GM12865 (cell line): Measurements from ENCODE around the gene PEX26.

ENCODE experiments used
- DNase-seq: peaks from one replicate; pipeline ENCODE4 v3.0.0; 2010; ENCODE audit warnings: low read depth
- H3K4me3 ChIP-seq: 2 replicates; pipeline ENCODE4 v1.5.1; 2011; ENCODE audit warnings: mild to moderate bottlenecking, low read depth, low read length, control low read depth
- CTCF ChIP-seq: IDR thresholded peaks from 2 replicates; pipeline ENCODE4 v1.5.1; 2011; ENCODE audit warnings: low read length, control low read depth, low read depth, inconsistent platforms; ENCODE audit not compliant: insufficient read depth; ENCODE audit errors: missing control alignments

Gene PEX26

DNA sequence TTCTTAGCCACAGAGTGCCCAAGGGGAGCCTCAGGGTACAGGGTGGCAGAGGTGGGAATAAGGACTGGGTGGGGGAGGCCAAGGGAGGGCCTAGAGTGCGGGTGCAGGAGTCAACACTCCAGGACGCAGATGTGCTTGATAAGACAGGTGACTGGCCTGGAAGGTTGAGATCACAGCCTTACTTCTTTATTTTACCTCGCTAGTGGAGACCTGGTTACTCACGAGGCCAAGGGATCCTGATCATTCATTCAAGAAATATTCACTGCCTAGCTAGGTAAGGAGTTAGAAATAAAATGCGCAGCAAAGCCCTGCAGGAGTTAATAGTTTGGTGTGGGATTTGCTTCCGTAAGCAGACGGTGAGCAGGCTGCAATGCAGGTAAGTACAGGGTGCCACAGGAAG lies 13.2 kb upstream of the PEX26 start:
- TF ChIP-seq CTCF, result no peak
- H3K4me3 ChIP-seq, result no peak overlapping the region
- DNase-seq, result no peak

- H3K4me3 ChIP-seq, result no peak overlapping the region
- no peak for TF ChIP-seq CTCF
- no peak for DNase-seq
Measured at GRCh38 chr22:18065256-18065655, 12.5 kb upstream of the PEX26 start.

GRCh38 chr22:18066181-18066859 lies 11.5 kb upstream of the PEX26 start:
- DNase-seq, result peak; percentile 43
- no peak for TF ChIP-seq CTCF
- H3K4me3 ChIP-seq, result no peak overlapping the region

- no peak overlapping the region for H3K4me3 ChIP-seq
- DNase-seq, result no peak
- TF ChIP-seq CTCF, result no peak
Measured at GRCh38 chr22:18067121-18067520, 10.7 kb upstream of the PEX26 start.

- no peak for DNase-seq
- no peak for TF ChIP-seq CTCF
- H3K4me3 ChIP-seq, result no peak overlapping the region
Measured at GRCh38 chr22:18067548-18068341, 10.0 kb upstream of the PEX26 start.

- H3K4me3 ChIP-seq, result no peak overlapping the region
- TF ChIP-seq CTCF, result no peak
- DNase-seq, result no peak
Measured at GRCh38 chr22:18068381-18068988, 9.3 kb upstream of the PEX26 start.
